ENCODE measurements around the gene MYLK4. TPM values are rescaled to one million over a fixed set of nuclear protein-coding genes. Genes with fewer than 3 reads are reported as not detected.

Gene MYLK4
- total RNA-seq, 4 donors from 2014 or later, result 0.49 to 1.9 (median 1.0) TPM

DNA sequence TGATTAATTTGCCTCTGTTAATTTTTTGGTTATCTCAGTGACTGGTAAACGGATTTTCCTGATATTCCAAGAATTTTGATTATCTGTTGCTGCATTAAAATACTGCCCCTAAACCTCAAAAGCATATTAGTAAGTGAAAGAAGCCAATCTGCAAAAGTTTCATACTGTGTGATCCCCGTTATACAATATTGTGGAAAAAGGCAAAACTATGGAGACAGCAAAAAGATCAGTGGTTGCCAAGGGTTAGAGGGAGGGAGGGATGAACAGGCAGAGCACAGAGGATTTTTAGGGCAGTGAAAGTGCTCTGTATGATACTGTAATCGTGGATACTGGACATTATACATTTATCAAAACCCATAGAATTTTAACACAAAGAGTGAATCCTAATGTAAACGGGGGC, 133.0 kb downstream of the MYLK4 start:
- TF ChIP-seq POLR2A (IDR thresholded peaks at IDR 0.05), result no peak
- TF ChIP-seq, protein P1, sequence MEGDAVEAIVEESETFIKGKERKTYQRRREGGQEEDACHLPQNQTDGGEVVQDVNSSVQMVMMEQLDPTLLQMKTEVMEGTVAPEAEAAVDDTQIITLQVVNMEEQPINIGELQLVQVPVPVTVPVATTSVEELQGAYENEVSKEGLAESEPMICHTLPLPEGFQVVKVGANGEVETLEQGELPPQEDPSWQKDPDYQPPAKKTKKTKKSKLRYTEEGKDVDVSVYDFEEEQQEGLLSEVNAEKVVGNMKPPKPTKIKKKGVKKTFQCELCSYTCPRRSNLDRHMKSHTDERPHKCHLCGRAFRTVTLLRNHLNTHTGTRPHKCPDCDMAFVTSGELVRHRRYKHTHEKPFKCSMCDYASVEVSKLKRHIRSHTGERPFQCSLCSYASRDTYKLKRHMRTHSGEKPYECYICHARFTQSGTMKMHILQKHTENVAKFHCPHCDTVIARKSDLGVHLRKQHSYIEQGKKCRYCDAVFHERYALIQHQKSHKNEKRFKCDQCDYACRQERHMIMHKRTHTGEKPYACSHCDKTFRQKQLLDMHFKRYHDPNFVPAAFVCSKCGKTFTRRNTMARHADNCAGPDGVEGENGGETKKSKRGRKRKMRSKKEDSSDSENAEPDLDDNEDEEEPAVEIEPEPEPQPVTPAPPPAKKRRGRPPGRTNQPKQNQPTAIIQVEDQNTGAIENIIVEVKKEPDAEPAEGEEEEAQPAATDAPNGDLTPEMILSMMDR (IDR thresholded peaks at IDR 0.05), result no peak
- WGBS, 2 donors, result 57 to 59% methylated on average over 4 of the region's 4 CpGs
- H3K27me3 ChIP-seq, result peaks cover 0 to 12% (median 0%) of the 10 kb centered on the region in 4 donors
- DNase-seq, result no peak
- no peak overlapping the region for H3K27ac ChIP-seq
- H3K4me1 ChIP-seq, result no peaks in the 10 kb centered on the region
- H3K4me3 ChIP-seq, result no peak overlapping the region
- intact Hi-C loops (cut with DNase I), result no loop called here
- H3K9me3 ChIP-seq, result no peaks in the 10 kb centered on the region
- no peaks in the 10 kb centered on the region for H3K36me3 ChIP-seq

DNA sequence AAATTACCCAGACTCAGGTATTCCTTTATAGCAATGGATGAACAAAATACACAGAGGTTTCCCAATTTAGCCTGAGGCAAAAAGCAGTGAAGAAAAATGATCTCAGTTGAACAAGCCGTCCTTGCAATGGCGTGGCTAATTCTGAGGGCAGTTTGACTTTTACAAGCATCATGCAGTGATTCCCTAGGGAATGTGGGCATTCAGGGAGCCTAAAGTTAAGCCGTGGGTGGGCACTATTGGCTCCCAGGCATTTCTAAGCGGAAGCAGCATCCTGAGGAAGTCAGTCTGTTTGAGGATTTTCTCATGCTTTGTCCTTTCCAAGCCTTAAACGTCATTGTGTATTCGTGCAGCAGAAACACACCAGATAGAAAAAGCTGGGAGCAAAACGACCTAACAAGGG, 133.9 kb downstream of the MYLK4 start:
- no peaks in the 10 kb centered on the region for H3K36me3 ChIP-seq
- no peak for TF ChIP-seq POLR2A (IDR thresholded peaks at IDR 0.05)
- TF ChIP-seq, protein P1 (IDR thresholded peaks at IDR 0.05), result no peak
- H3K4me1 ChIP-seq, result no peaks in the 10 kb centered on the region
- no peak for DNase-seq
- intact Hi-C loops (cut with DNase I), result no loop called here
- H3K27me3 ChIP-seq, result peaks cover 0 to 12% (median 0%) of the 10 kb centered on the region in 4 donors
- no peak overlapping the region for H3K4me3 ChIP-seq
- H3K9me3 ChIP-seq, result no peaks in the 10 kb centered on the region
- 58 to 69% methylated on average over 7 of the region's 7 CpGs for WGBS, 2 donors
- H3K27ac ChIP-seq, result no peak overlapping the region

DNA sequence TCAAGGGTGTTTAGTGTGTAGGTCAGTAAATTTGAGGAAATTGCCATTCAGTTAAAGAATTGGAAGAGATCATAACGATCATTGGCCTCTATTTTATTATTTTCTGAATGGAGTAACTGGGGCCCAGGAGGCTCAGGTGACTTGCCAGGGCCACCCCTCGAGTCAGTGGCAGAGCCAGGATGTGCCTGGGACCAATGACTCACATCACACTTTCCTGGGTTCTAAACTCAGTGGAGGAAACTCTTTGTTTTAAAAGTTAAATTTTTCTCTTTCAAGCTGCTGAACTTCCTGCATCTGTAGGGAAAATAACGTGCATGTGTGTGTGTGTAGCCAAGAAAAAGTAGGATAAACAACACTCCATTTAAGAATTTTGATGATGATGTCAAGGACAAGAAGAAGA, 135.5 kb downstream of the MYLK4 start:
- 39 to 41% methylated on average over 3 of the region's 3 CpGs for WGBS, 2 donors

DNA sequence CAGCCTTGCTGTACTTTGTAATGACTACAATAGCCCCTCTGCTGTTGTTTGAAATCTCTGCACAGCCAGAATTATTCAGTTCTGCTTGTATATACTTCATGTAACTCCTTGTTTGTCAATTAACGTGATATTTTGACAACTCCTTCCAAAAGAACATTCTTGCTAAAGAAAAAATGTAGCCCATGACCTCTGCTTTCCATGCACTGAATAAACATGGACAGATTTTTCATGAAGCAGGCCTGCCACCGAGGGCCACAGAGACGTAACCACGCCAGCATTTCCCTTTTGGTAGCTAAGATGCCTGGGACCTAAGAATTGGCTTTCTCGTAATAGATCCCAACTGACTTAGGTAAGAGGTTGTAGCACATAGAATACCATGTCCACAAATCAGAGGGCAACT, 135.9 kb downstream of the MYLK4 start:
- no peak overlapping the region for H3K27ac ChIP-seq
- WGBS, 2 donors, result 58 to 78% methylated on average over 5 of the region's 5 CpGs
- no peaks in the 10 kb centered on the region for H3K4me1 ChIP-seq
- H3K36me3 ChIP-seq, result no peaks in the 10 kb centered on the region
- no peak for DNase-seq
- no peaks in the 10 kb centered on the region for H3K9me3 ChIP-seq
- intact Hi-C loops (cut with DNase I), result no loop called here
- H3K27me3 ChIP-seq, result peaks cover 0 to 12% (median 0%) of the 10 kb centered on the region in 4 donors
- TF ChIP-seq, protein P1 (IDR thresholded peaks at IDR 0.05), result no peak
- TF ChIP-seq POLR2A (IDR thresholded peaks at IDR 0.05), result no peak
- H3K4me3 ChIP-seq, result no peak overlapping the region

More for the DNA sequence above, 135.5 kb downstream of the MYLK4 start:
- H3K27ac ChIP-seq, result no peak overlapping the region
- TF ChIP-seq, protein P1 (IDR thresholded peaks at IDR 0.05), result no peak
- TF ChIP-seq POLR2A (IDR thresholded peaks at IDR 0.05), result no peak
- H3K27me3 ChIP-seq, result peaks cover 0 to 12% (median 0%) of the 10 kb centered on the region in 4 donors
- H3K9me3 ChIP-seq, result no peaks in the 10 kb centered on the region
- intact Hi-C loops (cut with DNase I), result no loop called here
- no peaks in the 10 kb centered on the region for H3K36me3 ChIP-seq
- H3K4me3 ChIP-seq, result no peak overlapping the region
- no peak for DNase-seq
- H3K4me1 ChIP-seq, result no peaks in the 10 kb centered on the region

DNA sequence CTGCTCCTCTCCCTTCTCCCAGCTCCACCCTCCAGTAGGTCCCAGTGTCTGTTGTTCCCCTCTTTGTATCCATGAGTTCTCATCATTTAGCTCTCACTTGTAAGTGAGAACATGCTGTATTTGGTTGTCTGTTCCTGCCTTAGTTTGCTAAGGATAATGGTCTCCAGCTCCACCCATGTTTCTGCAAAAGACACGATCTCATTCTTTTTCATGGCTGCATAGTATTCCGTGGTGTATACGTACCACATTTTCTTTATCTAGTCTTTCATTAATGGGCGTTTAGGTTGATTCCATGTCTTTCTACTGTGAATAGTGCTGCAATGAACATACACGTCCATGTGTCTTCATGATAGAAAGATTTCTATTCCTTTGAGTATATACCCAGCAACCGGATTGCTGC, 136.6 kb downstream of the MYLK4 start:
- TF ChIP-seq POLR2A (IDR thresholded peaks at IDR 0.05), result no peak
- TF ChIP-seq, protein P1 (IDR thresholded peaks at IDR 0.05), result no peak
- no peak for DNase-seq
- Histone ChIP-seq H3K27me3 (peaks cover 0 to 6% (median 0%) of the 10 kb centered on the region in 4 donors), H3K36me3 (no peaks in the 10 kb centered on the region), H3K9me3 (no peaks in the 10 kb centered on the region), H3K4me1 (no peaks in the 10 kb centered on the region), H3K27ac (no peak overlapping the region), H3K4me3 (no peak overlapping the region)
- intact Hi-C loops (cut with DNase I), result no loop called here
- WGBS, 2 donors, result 85 to 94% methylated on average over 6 of the region's 6 CpGs

Other genes starting within 250 kb of the MYLK4 start
- 10 to 100 TPM; 66.0 to 75.6 (median 69.9) TPM for gene WRNIP1, start 14.5 kb upstream of the MYLK4 start, total RNA-seq
- gene SERPINB1, start 90.9 kb upstream of the MYLK4 start, total RNA-seq, result 1,000 to 10,000 TPM in 1 of 4 donors, 100 to 1,000 TPM in 3; 284 to 1,204 (median 702) TPM
- gene SERPINB9, start 152.4 kb upstream of the MYLK4 start, total RNA-seq, result 10 to 100 TPM in 2 of 4 donors, 1 to 10 TPM in 2; 7.5 to 40.4 (median 12.1) TPM
- 10 to 100 TPM; 76.6 to 95.7 (median 84.4) TPM for gene SERPINB6, start 220.6 kb upstream of the MYLK4 start, total RNA-seq
- gene NQO2, start 249.0 kb upstream of the MYLK4 start, total RNA-seq, result 10 to 100 TPM; 18.7 to 38.3 (median 26.5) TPM

All from esophagus squamous epithelium (tissue), 5 donors.